A549 (cell line): ENCODE data around the gene NEDD9. TPM values are rescaled to one million over a fixed set of nuclear protein-coding genes. Genes with fewer than 3 reads are reported as not detected.

ENCODE experiments used
- ATAC-seq, 2 experiments: fragments of 200-7000 bp in 1 of 2; fragments of >200 bp in 1 of 2; cut with Nextera tagmentation in 1 of 2; cut with Tn5 transposase in 1 of 2; 3 replicates each; pipeline versions ENCODE4 v1.8.0 to v1.9.1; 2018 to 2020; ENCODE audit warnings: mild to moderate bottlenecking in 1 of 2, moderate library complexity in 1 of 2
- CTCF ChIA-PET: fragments of 300-600 bp; sonication (Branson Sonifier 250); formaldehyde crosslinking; extraction: SDS; loops from one replicate; lab custom pipeline; 2021; ENCODE audit warnings: antibody characterized with exemption, inconsistent platforms; lab: Yijun Ruan, JAX
- POLR2A ChIA-PET: fragments of 350-600 bp; formaldehyde crosslinking; extraction: SDS; loops from one replicate; lab custom pipeline; 2021; ENCODE audit warnings: antibody characterized with exemption, inconsistent platforms; lab: Yijun Ruan, JAX
- DNase-seq, 2 experiments: peaks; one replicate each; pipeline versions ENCODE4 v3.0.0 to v3.0.0-alpha.2; 2011 to 2016; ENCODE audit warnings: low read depth in 1 of 2, low spot score in 1 of 2
- FAIRE-seq: peaks from 2 replicates; lab custom pipeline; 2011; peaks lifted over from hg19 to GRCh38; lab: Jason Lieb, UNC
- H3K27ac ChIP-seq, 2 experiments: fragments of >200 bp; sonication (Bioruptor Twin); formaldehyde crosslinking; 3 replicates each; pipeline ENCODE4 v1.5.1; 2016 to 2017
- H3K4me1 ChIP-seq: fragments of >200 bp; sonication (Bioruptor Twin); formaldehyde crosslinking; 3 replicates; pipeline ENCODE4 v1.6.1; 2016
- H3K4me2 ChIP-seq: fragments of >200 bp; sonication (Bioruptor Twin); formaldehyde crosslinking; 3 replicates; pipeline ENCODE4 v1.6.1; 2016
- H3K4me3 ChIP-seq: fragments of >200 bp; sonication (Bioruptor Twin); formaldehyde crosslinking; 3 replicates; pipeline ENCODE4 v1.5.1; 2016
- H3K9me3 ChIP-seq: fragments of >200 bp; sonication (Bioruptor Twin); formaldehyde crosslinking; 3 replicates; pipeline ENCODE4 v1.6.1; 2016
- CBX8 ChIP-seq: fragments of 200-600 bp; sonication (generic); IDR thresholded peaks from 2 replicates; pipeline ENCODE4 v1.6.1; 2016
- CHD2 ChIP-seq: fragments of 150-350 bp; IDR thresholded peaks from 2 replicates; pipeline ENCODE4 v1.6.1; 2014; ENCODE audit warnings: low read length; ENCODE audit not compliant: partially characterized antibody
- EHF ChIP-seq: fragments of 250-450 bp; sonication (Bioruptor Pico); IDR thresholded peaks from 2 replicates; pipeline ENCODE4 v1.5.0; 2020; ENCODE audit warnings: mild to moderate bottlenecking
- EHMT2 ChIP-seq: fragments of 200-600 bp; sonication (generic); IDR thresholded peaks from 2 replicates; pipeline ENCODE4 v1.6.1; 2016; ENCODE audit warnings: antibody characterized with exemption, low read depth, mild to moderate bottlenecking, moderate library complexity
- FOXS1 ChIP-seq: fragments of 250-450 bp; sonication (Bioruptor Pico); IDR thresholded peaks from 2 replicates; pipeline ENCODE4 v1.5.0; 2020; ENCODE audit warnings: mild to moderate bottlenecking, moderate library complexity
- HOXB5 ChIP-seq: fragments of 250-450 bp; sonication (Bioruptor Pico); IDR thresholded peaks from 2 replicates; pipeline ENCODE4 v1.5.0; 2020; ENCODE audit warnings: mild to moderate bottlenecking, moderate library complexity
- JUNB ChIP-seq: fragments of >200 bp; sonication (Bioruptor Twin); formaldehyde crosslinking; IDR thresholded peaks from 2 replicates; pipeline ENCODE4 v1.6.1; 2016
- KDM5A ChIP-seq: fragments of 200-600 bp; sonication (generic); IDR thresholded peaks from 2 replicates; pipeline ENCODE4 v1.6.1; 2016; ENCODE audit warnings: antibody characterized with exemption, mild to moderate bottlenecking
- NFE2L2 ChIP-seq: fragments of 150-350 bp; conservative IDR thresholded peaks from 2 replicates; pipeline ENCODE4 v1.6.1; 2014; ENCODE audit warnings: low read length
- NPAS2 ChIP-seq: fragments of 250-450 bp; sonication (Bioruptor Pico); IDR thresholded peaks from 2 replicates; pipeline ENCODE4 v1.8.0; 2022; ENCODE audit warnings: mild to moderate bottlenecking, moderate library complexity, borderline replicate concordance
- NR3C1 ChIP-seq: fragments of >200 bp; sonication (Bioruptor Twin); formaldehyde crosslinking; IDR thresholded peaks from 3 replicates; pipeline ENCODE4 v1.6.1; 2017
- RFX5 ChIP-seq: fragments of 450-650 bp; IDR thresholded peaks from 2 replicates; pipeline ENCODE4 v1.7.1; 2014; ENCODE audit warnings: antibody characterized with exemption, mild to moderate bottlenecking, moderate library complexity
- SMC3 ChIP-seq: fragments of >200 bp; sonication (Bioruptor Twin); formaldehyde crosslinking; IDR thresholded peaks from 3 replicates; pipeline ENCODE4 v1.6.1; 2018; ENCODE audit warnings: inconsistent platforms
- TFCP2L1 ChIP-seq: fragments of 250-450 bp; sonication (Bioruptor Pico); IDR thresholded peaks from 2 replicates; pipeline ENCODE4 v1.5.0; 2021; ENCODE audit warnings: mild to moderate bottlenecking
- TP53 ChIP-seq: fragments of 250-450 bp; sonication (Bioruptor Pico); IDR thresholded peaks from 2 replicates; pipeline ENCODE4 v1.5.0; 2021; ENCODE audit warnings: mild to moderate bottlenecking, moderate library complexity
- ZSCAN20 ChIP-seq: fragments of 250-450 bp; sonication (Bioruptor Pico); IDR thresholded peaks from 2 replicates; pipeline ENCODE4 v1.8.0; 2022; ENCODE audit warnings: mild to moderate bottlenecking, moderate library complexity
- polyA plus RNA-seq, 4 experiments: library from polyadenylated mRNA; depleted of rRNA in 3 of 4; stranded (reverse); fragments of >200 nt; fragmentation: RNase III in 1 of 4; extraction: RNeasy Plus Mini Kit Qiagen cat#74134 plus additional on column Dnase treatment in 1 of 4; gene quantifications; 2 replicates in 3 of 4; 3 replicates in 1 of 4; pipeline ENCODE4 v1.2.3, GENCODE V29; 2011 to 2017
- small RNA-seq, 6 experiments: library from RNA; depleted of rRNA; stranded (forward); fragments of <200 nt; gene quantifications; one replicate each; pipeline ENCODE3, GENCODE V24; 2012
- TF ChIP-seq, protein P1 (sequence below): fragments of >200 bp; sonication (Bioruptor Twin); formaldehyde crosslinking; IDR thresholded peaks from 3 replicates; pipeline ENCODE4 v1.6.1; 2016

The NEDD9 gene
- polyA plus RNA-seq, 2 of the 4 experiments (the other 2 are of a cell fraction): 46.7 to 79.6 TPM

DNA sequence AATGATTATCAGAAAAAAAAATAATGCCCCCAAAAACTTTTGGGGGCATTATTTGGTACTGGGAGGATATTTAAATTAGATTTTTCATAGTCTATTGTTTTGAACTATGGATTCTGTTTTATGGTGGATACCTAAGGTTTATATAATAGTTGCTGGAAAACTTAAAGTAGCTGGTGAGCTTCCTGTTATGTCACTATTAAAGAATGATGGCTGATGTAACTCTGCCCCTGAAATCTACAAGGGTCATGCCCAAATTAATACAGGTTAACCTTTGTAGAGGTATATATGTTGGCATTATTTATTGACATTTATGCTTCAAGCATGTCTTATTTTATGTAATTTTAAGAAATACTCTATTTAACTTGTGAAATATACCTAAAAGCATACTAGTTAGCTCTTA is 95.7 kb downstream of the NEDD9 start:
- DNase-seq (no peak), ATAC-seq (no peak), FAIRE-seq (no peak)
- peak overlapping the region; percentile 34; the same call in 2 of the 3 replicates for H3K4me2 ChIP-seq
- no peak for TF ChIP-seq SMC3
- TF ChIP-seq KDM5A: no peak
- TF ChIP-seq HOXB5 (CRISPR knock-in tag): no peak
- no peak for TF ChIP-seq TFCP2L1 (CRISPR knock-in tag)
- no peak for TF ChIP-seq ZSCAN20 (CRISPR knock-in tag)
- no peak for TF ChIP-seq RFX5
- TF ChIP-seq FOXS1: no peak
- no peak for TF ChIP-seq CHD2
- TF ChIP-seq, protein P1, sequence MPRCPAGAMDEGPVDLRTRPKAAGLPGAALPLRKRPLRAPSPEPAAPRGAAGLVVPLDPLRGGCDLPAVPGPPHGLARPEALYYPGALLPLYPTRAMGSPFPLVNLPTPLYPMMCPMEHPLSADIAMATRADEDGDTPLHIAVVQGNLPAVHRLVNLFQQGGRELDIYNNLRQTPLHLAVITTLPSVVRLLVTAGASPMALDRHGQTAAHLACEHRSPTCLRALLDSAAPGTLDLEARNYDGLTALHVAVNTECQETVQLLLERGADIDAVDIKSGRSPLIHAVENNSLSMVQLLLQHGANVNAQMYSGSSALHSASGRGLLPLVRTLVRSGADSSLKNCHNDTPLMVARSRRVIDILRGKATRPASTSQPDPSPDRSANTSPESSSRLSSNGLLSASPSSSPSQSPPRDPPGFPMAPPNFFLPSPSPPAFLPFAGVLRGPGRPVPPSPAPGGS: no peak
- TF ChIP-seq NPAS2 (CRISPR knock-in tag): no peak
- no peak for TF ChIP-seq EHMT2
- TF ChIP-seq NFE2L2: no peak
- no peak for TF ChIP-seq JUNB
- no peak for TF ChIP-seq CBX8
- no peak for TF ChIP-seq TP53
- TF ChIP-seq NR3C1: no peak
- no peak for TF ChIP-seq EHF (CRISPR knock-in tag)
- no peak overlapping the region for H3K4me3 ChIP-seq
- ChIA-PET CTCF (interaction anchor here (1.2 to 1.5 kb wide), 4 partner anchors 10 to 359 kb away, joined by 3 to 6 read pairs (median 3); no protein-coding TSS in a partner anchor), POLR2A (no interaction called here)
- H3K9me3 ChIP-seq: no peaks in the 10 kb centered on the region
- H3K4me1 ChIP-seq: peaks cover 35% of the 10 kb centered on the region
- peak overlapping the region in 1 of 2 experiments; percentile 12; a peak in 1 of 6 replicates for H3K27ac ChIP-seq

Small RNAs within 50 kb of the gene (small RNA-seq; reads per million reads assigned to genes)
- gene AL136139.1: 0 reads per million in 6 experiments

Other genes starting within 250 kb of the NEDD9 start
- 12.1 and 15.5 TPM in 2 replicates for gene ELOVL2, start 188.4 kb downstream of the NEDD9 start, polyA plus RNA-seq (2011; rRNA removed)
- 10.6 to 12.4 TPM (median 11.4 TPM) in 3 replicates for gene ELOVL2, start 188.4 kb downstream of the NEDD9 start, polyA plus RNA-seq (2017; fragmentation: RNase III; extraction: RNeasy Plus Mini Kit Qiagen cat#74134 plus additional on column Dnase treatment)
- 11.3 and 12.7 TPM in 2 replicates for gene SMIM13, start 138.8 kb downstream of the NEDD9 start, polyA plus RNA-seq (2011; rRNA removed)
- gene SMIM13, start 138.8 kb downstream of the NEDD9 start, polyA plus RNA-seq (2017; fragmentation: RNase III; extraction: RNeasy Plus Mini Kit Qiagen cat#74134 plus additional on column Dnase treatment): 12.5 to 12.8 TPM (median 12.7 TPM) in 3 replicates
- not detected in 2 replicates for gene ERVFRD-1, start 120.9 kb downstream of the NEDD9 start, polyA plus RNA-seq (2011; rRNA removed)
- gene ERVFRD-1, start 120.9 kb downstream of the NEDD9 start, polyA plus RNA-seq (2017; fragmentation: RNase III; extraction: RNeasy Plus Mini Kit Qiagen cat#74134 plus additional on column Dnase treatment): not detected in 3 replicates